GM12801 (cell line): ENCODE results near the gene PRAF2.

Experiments used
- TF ChIP-seq, protein P1 (sequence below): IDR thresholded peaks from one replicate; pipeline ENCODE4 v1.5.1; 2011; ENCODE audit warnings: control low read depth; ENCODE audit not compliant: insufficient read length; ENCODE audit errors: extremely low read depth

Gene PRAF2

DNA sequence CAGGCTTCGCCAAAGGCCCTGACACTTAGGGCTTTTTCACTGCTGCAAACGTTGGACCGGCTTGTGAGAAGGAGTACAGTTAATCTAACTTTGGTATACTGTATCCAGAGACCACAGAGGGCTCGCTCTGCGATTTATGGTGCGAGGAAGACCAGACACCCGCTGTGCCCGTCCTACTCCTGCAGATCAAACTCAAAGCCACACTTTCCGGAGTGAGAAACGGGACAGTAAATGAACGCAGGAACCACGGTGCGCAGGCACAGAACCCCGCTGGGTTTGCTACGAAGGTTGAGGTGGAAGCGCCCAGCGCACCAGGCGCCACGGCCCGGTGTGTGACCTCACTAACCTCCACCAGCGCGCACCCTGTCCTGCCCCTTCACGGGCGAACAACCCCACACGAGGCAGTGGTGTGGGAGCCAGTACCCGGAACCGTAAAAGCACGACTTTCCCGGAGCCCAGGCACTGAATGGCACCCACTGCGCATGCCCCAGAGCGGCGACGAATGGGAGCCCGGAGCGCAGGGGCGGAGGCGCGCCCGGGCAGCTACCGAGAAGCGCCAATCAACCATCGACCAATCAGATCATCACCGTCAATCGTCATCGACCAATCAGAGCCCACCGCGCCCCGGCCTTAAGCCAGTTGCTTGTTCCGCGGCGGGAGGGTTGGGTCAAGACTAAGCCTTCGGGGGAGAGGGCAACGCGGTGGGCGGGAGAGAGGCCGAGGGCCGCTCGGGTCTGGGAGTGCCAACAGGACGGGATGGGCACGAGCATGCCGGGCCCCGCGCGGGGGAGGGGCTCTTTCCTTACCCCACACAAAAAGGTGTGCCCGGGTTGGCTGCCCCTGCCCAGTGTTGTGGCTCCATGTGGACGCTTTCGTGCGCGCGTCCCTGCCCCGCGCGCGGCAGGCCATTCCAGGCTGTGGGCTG lies 27.2 kb upstream of the PRAF2 start:
- TF ChIP-seq, protein P1, sequence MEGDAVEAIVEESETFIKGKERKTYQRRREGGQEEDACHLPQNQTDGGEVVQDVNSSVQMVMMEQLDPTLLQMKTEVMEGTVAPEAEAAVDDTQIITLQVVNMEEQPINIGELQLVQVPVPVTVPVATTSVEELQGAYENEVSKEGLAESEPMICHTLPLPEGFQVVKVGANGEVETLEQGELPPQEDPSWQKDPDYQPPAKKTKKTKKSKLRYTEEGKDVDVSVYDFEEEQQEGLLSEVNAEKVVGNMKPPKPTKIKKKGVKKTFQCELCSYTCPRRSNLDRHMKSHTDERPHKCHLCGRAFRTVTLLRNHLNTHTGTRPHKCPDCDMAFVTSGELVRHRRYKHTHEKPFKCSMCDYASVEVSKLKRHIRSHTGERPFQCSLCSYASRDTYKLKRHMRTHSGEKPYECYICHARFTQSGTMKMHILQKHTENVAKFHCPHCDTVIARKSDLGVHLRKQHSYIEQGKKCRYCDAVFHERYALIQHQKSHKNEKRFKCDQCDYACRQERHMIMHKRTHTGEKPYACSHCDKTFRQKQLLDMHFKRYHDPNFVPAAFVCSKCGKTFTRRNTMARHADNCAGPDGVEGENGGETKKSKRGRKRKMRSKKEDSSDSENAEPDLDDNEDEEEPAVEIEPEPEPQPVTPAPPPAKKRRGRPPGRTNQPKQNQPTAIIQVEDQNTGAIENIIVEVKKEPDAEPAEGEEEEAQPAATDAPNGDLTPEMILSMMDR = no peak

DNA sequence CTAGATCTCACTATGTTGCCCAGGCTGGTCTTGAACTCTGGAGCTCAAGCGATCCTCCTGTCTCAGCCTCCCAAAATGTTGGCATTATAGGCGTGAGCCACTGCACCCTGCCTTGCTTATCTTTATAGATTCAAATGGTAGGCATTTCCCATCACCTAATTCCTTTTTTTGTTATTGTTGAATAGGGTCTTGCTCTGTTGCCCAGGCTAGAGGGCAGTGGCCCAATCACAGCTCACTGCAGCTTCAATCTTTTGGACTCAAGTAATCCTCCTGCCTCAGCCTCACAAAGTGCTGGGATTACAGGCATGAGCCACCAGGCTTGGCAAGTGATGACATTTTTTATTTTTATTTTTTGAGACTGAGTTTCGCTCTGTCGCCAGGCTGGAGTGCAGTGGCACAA lies 22.6 kb upstream of the PRAF2 start:
- TF ChIP-seq, protein P1 = no peak

DNA sequence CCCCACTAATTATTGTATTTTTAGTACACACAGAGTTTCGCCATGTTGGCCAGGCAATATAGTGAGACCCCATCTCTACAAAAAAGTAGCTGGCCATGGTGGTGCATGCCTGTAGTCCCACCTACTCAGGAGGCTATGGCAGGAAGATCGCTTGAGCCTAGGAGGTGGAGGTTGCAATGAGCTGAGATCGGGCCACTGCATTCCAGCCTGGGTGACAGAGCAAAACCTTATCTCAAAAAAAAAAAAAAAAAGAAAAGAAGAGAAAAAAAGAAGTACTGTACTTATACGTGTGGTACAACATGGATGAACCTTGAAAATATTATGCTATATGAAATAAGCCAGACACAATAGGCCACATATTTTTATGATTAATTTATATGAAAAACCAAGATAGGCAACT lies 15.8 kb upstream of the PRAF2 start:
- TF ChIP-seq, protein P1 = no peak

DNA sequence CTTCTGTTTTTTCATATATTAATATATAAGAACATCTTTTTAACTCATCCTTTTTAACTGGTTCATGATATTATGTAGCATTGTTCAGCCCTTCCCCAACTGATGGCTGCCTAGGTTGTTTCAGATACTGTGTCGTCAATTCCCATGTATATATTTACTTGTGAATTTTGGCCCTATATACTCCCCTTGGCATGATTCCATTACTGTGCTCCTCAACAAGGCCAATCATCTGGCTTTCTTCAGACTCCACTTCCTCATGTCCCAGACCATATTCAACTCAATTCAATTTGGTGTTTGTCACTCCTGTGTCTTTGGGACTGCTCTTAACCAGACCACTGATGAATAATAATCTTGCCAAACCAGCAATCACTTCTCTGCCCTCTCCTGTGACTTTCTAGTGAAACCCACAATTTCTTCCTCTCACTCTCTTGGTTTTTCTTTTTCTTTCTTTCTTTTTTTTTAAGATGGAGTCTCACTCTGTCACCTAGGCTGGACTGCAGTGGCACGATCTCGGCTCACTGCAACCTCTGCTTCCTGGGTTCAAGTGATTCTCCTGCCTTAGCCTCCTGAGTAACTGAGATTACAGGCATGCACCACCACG lies 8.6 kb upstream of the PRAF2 start:
- TF ChIP-seq, protein P1 = no peak

DNA sequence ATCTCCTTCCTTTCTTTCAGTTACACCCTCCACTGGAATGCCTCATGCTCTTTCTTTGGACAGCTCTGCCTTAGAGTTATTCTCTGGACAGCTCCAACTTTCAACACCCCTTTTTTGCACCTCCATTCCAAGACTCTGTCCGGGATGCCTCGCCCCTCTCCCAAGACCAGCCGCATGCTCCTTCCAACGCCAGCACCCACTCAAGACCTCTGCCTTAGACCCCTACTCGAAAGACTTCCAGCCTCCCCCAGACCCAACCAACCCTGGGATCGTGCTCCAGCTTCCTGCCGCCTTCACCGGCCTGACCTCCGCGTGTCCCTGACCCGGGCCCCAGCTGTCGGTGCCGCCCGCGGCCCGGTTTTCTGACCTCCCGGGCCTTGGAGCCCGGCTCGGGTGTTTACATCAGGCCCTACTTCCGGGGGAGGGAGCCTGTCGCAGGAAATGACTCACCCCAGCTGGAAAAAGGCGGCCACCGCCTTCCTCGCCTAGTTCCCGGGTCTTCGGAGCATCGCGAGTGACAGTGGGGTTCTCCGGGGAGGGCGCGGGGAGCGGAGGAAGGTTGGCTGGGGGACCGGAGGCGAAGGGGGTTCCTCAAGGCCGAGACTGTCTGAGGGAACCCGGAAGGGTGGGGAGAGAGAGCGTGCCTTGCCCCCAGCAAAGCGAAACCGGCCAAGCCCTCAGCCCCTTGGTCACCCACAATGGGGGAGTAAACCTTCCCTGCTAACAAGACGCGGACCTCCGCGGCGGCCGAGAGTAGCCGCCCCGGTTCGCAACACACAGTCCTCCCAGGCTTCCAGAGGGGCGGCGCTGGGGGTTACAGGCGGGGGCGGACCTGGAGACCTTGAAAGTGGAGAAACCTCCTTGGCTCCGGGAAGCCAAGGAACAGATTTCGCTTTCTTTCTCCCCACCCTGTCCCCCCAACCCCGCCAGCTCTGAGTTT lies 6.0 kb upstream of the PRAF2 start, which contains the start of gene WDR45:
WDR45 (minus strand) TSS at position 399 of the 940 bp plus-strand sequence. CDS start 1,792 bp downstream, outside the sequence.
- TF ChIP-seq, protein P1 = no peak

DNA sequence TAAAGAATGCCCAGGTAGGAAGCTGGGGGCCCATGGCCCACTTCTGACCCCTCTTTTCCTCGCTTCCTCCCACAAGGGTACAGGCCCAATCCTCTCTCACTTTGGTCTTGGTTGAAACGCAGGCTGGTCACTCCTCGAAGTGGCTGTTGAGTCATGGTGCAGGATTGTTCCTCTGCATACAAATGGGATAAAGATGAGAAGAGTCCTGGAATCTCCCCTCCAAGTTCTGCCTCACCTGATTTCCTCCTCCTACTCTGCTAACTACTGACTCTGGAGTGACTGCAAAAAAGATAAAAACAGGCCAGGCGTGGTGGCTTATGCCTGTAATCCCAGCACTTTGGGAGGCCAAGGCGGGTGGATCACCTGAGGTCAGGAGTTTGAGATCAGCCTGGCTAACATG lies 4.1 kb upstream of the PRAF2 start:
- TF ChIP-seq, protein P1 = no peak

DNA sequence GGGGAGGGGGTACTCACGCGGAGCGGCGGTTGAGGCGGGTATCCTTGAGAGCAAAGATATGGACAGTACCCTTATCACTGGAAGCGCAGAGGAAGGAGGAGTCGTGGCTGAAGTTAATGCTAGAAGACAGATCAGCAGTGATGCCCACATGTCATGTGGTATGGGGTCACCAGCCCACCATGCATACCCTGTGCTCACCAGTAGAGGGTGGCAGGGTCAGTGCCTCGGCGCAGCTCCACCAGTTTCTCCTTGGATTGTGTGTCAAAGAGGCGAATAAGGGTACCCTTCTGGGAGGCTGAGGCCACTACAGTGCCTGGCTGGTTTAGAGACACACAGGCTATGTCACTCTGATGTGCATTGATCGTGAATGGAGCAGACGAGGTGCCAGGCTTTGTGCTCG lies 1.5 kb upstream of the PRAF2 start:
- TF ChIP-seq, protein P1 = no peak
